Stimulated activated CD4-positive, alpha-beta T cell treated with anti-CD3 and anti-CD28 coated beads, Interleukin-1b, Interleukin-23, amount 100 ng/mL, for 1 hour (primary cell): ENCODE results near the gene ARHGAP21.
"Not testable (repeated sequence)": the region's sequence is repeated elsewhere in the genome, so short reads cannot be mapped to it uniquely, and the experiment has no call there.

Experiments
- DNase-seq, 2 donors: peaks; one replicate each; pipeline ENCODE4 v3.0.0-alpha.2; 2020; ENCODE audit warnings: low read depth in 2 of 2

The ARHGAP21 gene

DNA sequence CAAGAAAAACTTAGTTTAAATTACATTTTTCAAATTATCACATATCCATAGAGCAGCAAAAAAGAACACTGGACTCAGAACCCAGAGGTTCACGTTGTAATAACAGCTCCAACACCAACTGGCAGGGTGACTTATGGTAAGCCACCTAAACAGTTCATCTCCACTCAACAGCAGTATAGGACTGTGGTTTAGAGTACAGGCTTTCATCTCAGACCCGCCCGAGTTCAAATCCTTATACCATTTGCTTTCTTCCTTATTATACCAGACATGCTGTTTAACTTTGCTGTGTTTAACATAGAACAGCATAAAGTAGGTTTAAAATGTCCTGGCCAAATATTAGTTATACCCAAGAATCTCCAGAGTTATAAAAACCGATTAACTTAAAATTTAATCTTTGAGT, 97.9 kb downstream of the ARHGAP21 start:
- no peak for DNase-seq

DNA sequence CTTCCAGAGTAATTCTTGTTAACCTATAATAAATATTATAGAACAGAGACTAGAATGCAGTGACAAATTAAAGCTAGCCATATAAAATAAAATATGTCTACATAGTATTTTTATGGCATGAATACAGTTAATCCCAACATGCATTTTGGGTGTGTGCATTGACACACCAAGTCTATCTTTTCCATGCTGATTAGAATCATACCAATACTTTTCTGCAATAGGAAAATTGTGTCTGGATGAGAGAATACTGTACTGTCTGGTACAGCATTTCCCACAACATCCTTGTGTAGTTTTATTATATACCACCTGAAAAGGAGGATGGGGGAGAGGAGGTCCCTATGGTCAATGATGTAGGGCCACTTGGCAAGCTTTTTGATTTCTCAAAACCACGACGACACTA, 100.3 kb downstream of the ARHGAP21 start:
- no peak for DNase-seq

DNA sequence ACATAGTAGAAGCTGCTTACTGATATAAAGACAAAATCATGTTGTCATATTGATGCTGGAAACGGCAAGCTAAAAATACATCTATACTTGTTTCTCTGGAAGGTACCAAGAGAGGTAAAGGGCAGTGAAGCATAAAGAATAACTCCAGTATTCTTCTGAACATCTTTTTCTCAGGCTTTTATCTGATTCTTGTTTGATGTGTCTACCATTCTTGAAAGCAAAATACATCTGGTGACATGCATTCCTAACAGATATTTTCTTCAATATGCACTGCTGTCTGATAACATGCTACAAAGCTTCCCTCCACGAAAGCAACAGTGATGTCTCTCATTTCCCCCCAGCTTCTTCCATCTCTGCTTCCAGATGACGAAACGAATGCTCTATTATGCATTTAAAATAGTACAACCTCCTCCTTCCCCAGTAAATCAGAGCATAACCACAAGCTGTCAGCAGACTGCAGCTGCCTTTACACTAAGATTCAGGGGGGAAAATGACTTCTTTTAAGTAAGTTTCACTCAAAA, 100.8 kb downstream of the ARHGAP21 start:
- no peak for DNase-seq

DNA sequence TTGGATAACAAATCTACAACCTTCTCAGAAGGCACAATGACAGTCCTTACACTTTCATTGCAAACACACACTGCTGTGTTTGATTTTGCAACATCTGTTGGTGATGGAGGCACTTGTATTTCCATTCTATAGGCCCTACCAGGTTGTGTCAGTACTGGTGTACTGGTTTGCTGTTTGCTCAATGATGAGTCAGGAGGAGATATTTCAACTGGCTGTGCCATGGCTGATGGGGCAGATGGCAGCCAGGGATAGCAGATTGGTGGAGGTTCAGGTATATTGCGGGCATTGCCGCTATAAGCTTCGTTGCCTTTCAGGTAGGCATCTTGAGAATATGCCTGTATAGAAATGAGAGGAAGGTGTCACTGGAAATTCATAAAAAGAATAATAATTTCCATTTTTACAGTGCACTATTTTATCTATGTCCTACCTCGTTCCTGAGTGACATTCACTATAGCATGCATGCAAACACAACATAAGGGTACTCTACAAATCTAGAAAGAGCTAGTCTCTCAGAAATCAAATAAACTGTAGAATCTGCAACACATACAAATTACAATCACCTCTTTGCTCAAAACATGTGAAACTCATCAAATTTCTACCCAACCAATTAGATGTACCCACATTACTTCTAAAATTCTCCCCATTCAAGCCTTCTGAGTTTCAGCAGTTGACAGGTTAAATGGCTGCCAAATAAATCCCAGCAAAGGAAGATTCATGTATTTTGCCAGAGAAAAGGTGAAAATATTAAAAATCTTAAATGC, 102.5 kb downstream of the ARHGAP21 start:
- not testable (repeated sequence) for DNase-seq

DNA sequence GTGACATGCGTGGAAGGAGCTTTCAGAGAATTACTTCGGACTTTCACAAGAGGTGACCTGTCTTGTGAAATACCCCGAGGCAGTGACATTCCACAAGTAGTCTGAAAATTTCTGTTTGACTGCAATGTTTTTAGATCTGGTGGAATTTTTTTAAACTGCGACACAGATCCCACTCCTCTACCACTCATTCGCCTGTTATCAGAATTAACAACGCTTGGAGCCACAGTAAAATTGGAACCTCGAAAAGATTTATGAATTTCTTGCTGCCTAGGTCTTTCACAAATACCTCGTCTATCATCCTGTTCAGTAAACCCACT, 103.7 kb downstream of the ARHGAP21 start:
- DNase-seq: not testable (repeated sequence)

DNA sequence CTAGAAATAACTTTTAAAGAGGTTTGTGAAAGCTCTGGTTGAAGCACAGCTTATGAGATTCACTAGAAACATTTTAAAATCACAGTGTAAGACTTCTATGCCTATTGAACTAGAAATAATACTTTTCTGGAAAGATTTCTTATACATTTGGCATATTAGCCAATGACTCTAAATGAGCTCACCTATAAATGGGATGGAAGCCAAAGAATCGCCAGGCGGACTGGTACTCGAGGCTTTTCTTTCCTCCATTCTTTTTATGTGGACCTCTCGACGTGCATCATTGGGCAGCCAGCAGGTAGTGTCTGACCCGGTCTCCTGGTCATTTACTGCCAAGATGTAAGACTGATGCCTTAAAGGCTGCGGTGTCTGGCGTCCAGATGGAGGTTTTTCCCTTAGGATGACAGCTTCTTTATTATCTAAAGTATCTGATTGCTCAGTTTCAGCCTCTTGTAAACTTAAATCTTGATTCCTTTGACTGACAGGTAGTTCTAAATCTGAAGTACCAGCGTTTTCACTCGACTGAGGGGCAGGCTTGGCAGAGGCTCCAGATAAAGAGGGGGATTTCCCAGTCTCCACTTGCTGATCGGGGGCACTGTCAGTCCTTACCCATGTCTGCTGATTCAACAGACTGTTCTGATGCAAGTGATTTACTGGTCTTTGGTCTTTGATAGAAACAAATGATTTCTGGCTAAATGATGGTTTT, 104.2 kb downstream of the ARHGAP21 start:
- DNase-seq: not testable (repeated sequence)

DNA sequence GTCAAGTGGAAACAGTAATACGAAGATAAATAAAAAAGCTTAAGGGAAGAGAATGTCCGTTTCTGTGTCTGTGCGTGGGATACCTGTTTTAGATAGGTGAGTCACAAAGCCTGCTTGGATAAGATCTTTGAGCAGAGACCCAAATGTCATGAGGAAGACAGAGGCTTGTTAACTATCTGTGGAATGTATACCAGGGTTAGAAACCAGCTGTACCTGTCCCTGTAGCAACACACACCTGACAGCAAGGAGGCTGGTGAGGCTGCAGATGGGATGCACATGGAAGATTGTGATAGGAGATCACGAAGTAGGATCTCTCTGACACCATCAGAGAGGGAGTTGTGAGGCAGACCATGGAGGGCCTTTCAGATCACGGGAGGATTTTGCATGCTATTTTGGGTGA, 105.3 kb downstream of the ARHGAP21 start:
- no peak for DNase-seq

DNA sequence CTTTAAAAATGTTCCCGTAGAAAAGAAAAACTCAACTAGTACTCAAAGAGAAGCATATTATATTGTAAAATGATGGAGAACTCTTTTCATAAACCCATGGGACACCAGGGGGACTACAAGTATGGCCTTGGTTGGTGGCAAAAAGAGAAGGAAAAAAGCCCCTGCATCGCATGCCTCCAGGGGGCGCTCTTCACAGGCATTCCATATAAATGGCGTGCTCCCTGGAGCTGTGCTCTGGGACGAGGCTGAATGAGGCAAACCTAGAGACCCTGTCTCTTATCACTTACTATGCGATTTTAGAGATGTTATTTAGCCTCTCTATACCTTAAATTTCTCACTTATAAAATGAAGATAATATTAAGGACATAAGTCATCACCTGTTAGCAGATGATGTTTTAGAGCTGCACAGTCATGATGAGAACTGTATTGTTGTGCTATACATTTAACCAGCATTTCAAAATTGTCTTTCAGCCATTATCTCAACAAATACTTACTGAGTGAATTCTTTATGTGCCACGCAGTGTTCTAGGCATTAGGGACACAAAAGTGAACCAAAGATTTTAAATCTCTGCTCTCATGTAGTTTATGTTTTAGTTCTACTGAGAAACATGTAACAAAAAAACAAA, 105.8 kb downstream of the ARHGAP21 start:
- peak in 1 of 2 donors; percentile 21 for DNase-seq

DNA sequence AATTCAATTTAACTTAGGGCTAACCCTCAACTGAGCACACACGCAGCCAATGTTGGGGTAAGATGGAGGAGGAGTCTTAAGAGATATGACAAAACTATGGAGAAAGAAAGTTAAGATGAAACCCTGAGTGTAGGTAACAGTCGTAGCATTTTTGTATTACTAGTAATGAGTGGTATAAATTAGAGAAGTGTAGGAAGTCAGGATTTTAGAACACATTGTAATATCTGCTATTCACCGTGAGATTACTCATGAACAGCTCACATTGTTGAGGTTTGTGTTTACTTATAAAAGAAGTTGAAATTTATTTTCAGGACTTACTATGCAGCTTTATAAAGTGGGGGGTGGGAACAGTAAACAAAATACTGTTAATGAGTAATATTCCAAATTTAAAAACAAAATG, 107.2 kb downstream of the ARHGAP21 start:
- DNase-seq: no peak

DNA sequence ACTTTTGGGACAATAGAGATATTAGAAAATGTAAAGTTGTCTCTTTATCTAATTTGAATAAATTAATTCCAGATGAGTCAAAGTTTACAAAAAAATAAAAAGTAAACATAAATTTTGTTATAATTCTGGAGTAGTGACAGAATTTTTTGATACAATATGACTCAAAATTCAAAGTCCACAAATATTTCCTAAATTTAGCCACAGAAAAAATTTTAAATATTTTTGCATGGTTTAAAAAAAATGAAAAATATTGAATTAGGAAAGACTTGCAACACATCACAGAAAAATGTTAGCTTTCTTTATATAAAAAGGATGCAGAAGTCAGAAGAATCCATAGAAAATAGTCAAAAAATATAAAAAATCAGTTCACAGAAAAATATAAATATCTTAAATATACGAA, 117.7 kb downstream of the ARHGAP21 start:
- DNase-seq: no peak

DNA sequence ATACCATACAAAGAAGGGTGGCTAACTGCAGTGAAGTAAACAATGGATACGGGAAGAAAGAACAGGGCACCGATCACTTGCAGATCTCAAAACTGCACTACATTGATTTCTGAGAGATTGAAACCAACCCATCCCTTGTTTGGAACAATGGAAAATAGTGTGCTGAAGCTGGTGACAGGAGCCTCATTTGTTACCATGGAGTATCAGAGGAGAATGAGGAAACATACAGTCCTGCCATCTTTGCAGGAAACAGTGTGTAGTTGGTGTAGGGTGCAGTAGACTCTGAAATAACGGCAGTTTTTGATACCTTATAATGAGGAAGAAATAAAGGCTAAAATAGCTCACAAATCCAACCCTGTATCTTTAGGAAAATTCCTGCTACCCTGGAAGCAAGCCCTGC, 118.5 kb downstream of the ARHGAP21 start:
- DNase-seq: no peak

DNA sequence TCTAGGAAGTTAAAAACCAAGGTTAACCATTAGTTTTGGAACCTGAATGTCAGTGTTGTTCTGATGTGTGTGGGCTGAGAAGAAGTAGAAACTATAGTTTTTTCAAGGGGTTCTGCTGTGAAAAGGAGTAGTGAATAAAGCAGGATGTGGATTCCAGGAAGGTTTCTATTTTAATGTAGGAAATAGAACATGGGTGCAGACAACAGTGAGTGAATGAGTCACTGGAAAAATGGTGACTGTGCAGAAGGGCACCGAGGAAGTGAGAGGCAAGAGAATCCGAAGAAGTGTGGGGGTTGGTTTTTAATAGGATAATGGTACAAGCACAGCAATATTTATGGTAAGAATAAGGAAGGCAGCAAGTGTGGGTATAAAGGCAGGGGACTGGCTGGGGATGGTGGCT, 120.4 kb downstream of the ARHGAP21 start:
- no peak for DNase-seq

DNA sequence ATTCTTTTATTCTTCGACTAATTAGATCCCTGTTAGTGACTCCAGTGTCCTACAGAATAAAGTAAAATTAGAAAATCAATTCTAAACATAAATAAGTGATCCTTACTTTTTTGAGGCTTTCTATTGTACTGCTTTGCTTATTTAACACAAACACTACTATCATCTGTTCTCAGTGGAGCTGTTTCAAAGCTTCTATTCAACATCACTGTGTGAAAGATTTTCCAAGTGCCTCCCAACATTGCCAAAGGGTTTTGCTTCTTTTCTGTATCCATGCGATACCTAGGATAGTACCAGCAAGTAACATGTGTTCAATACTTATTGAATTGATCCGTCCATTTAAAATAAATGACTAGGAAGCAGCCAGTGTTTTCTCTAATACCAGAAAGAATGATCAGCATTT, 125.7 kb downstream of the ARHGAP21 start:
- DNase-seq: no peak

DNA sequence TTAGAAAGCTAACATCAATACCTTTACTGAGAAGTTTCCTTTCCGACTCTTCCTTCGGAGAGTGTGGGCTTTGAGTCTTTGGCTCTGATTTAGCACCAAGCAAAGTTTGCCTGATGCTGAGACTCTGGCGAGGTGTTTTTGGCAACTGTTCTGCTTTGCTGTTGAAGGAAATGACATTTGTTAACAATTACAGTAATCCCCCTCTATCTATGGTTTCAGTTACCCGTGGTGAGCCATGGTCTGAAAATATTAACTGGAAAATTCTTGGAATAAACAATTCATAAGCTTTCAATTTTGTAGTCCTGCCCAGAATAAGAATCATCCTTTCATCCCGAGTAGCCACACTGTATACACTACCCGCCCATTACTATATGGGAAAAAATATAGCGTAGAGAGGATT, 126.3 kb downstream of the ARHGAP21 start:
- DNase-seq: no peak

DNA sequence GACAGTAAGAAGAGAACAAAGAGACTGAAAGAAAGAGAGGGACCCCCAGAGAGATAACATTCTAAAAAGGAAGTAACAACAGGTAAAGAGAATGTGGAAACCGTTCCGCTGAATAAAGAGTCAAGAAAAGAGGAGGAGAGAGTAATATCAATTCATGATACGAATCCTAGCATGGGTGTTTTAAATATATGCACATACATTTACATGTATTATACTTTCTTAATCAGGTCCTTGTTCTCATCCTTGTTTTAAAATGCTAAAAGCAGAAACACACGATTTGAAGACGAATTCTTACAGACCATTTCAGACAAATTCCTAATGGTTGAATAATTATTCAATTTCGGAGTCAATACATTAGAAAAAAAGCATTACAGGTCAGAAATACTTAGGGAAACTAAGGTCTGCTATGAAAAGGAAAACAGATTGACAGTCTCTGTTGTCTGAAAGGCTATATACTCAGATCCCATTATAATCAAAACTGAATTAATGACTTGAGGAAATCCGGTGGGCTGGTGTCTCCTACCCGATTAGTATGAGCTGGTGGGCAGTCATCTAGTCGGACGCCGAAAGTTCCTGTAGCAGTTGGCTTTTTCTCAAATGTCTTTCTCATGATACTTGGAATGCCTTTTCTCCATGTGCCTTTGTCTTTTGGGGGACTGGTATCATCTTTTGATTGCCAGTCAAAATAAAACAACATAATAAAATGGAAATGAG, 127.3 kb downstream of the ARHGAP21 start:
- no peak for DNase-seq

DNA sequence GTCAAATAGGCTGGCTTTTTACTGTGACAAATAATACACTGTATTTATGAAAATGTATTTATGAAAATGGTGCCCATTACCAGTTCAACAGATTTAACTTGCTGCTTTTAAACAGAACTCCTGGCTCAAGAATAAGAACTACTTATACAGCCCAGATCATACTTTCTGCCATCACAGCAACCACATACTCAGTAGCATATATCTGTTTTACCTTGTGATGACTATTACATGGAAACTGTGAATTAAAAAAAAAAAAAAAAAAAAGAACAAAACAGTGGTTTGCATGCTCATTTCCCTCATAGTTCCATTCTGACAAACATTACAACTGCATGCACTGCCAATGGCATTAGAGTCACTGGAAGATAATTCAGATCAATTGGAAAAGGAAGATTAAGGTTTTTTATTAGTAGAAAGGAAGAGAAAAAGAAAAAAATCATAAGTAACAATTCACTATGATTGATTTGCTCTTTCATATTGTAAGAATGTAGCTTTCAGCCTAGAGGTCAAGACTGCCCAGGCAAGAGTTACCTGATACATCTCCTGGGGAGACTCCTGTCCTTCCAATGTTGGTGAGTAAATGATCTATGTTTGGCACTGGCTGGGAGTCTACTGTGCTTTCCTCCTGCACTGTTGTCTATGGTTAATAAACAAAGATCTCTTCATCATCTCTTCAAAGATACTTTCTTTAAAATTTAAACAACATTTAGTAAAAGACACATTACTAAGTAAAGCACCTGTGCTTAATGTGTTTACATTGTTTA, 132.8 kb downstream of the ARHGAP21 start:
- DNase-seq: no peak

DNA sequence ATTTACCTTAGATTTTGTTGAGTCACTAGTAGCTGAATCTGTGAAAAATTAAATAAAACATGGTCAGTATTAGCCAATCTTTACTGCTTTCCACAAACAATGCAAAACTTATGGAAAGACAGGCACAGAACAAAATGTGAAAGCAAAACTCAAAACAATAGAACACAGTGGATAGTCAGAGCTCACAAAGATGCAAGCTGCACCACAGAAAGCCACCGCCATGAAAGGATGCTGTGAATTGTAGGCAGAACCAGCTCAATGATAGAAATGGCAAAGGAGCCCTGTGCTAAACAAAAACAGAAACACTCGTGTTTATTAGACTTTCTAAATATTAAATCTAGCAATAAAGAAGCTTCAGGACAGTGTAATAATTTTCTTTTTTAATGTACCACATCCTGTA, 134.4 kb downstream of the ARHGAP21 start:
- no peak for DNase-seq

DNA sequence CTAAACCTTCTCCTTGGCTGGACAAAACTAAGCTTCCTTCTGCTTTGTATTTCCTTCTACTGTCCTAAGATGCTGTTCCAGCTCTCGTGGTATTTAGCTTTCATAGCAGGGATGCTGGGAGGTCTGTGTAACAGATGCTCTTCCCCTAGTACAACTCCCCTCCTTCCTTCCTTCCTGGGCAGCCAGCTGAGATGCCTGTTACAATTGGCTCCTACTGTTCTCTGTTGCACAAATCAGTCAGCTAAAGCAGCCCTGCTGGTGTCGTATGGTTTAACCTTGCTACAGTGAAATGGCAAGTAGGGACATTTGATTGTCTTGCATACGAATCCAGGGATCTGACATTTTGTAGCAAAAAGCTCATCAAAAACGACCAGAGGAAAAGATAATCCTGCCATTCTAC, 143.8 kb downstream of the ARHGAP21 start:
- DNase-seq: no peak

DNA sequence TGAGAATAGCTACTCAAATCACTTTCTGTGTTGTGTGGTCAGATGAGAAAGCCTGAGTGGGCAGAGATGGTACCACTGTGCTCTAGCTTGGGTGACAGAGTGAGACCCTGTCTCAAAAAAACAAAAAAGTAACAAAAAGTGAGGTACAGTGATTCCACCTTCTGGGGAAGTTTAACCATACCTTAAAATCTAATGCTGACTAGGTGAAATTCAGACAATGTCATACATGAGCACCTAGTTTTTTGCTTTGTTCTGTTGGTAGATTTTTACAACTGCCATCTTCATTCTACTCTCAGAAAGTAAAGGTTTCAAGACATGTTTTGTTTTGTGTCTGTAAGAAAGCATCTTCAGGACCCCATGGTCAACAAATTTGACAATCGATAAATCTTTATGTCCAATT, 144.2 kb downstream of the ARHGAP21 start:
- DNase-seq: no peak

DNA sequence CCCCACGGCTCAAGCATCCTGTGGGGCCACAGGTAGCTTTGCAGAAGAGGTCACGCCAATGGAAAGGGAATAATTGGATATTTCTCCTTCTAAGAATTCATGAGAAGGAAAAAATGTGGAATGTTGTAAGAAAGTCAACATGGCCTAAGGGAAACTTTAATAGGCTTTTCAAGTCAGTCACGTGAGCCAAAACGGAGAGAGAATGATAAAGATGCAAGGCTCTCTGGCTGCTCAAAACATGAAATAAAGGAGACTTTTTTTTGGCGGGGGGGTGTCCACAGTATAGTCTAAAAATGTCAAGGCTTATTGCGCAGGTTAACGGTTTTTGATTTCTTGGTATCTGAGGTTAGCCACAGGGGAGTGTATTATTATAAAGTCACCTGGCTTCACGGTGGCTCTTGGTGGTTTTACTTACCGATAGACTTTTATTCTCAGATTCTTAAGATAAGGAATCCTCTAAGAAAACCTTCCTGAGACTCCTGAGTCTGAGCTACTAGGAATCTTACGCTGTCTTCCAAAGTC, 148.1 kb downstream of the ARHGAP21 start:
- DNase-seq: no peak

DNA sequence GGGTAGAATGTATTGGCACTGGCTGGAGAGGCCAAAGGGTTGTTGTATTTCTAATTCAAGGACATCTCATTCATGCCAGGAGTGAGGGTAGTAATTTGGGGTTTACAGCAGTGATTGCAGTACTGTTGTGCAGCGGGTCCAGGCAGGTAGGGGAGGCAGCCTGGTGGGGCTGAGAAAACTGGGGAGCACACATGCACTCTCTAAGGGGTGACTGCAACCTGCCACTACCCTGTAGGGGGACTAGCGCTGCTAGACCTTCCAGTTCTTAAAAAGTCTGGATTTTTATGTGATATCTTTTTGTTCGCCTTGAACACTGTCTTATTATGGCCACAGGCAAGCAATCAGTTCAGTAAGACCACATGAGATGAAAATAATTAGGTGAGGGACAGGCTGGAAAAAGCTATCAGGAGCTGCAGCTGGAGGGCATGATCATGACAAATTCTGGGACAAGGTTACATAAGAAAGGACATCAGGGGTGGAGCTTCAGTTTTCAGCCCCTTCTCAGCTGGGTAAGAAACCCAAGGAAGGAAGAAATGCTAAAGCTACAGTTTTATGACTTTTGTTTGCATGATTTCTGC, 149.0 kb downstream of the ARHGAP21 start:
- no peak for DNase-seq
